ENCODE results near the gene ARHGEF10L. TPM values are rescaled to one million over a fixed set of nuclear protein-coding genes. Genes with fewer than 3 reads are reported as not detected.

Gene ARHGEF10L
- total RNA-seq, 1 donor from 2014 or later, result 33.1 TPM

GRCh38 chr1:17662786-17663185 lies 123.3 kb downstream of the ARHGEF10L start:
- peaks cover 16% of the 10 kb centered on the region for H3K36me3 Mint-ChIP-seq
- TF ChIP-seq CTCF (IDR thresholded peaks at IDR 0.05; ENCODE audit: unreplicated experiment), result no peak
- DNase-seq (ENCODE audit: low spot score in 2 of 2, unreplicated experiment in 2 of 2), result no peak
- no peak overlapping the region for H3K4me3 Mint-ChIP-seq
- no peaks in the 10 kb centered on the region for H3K9me3 Mint-ChIP-seq
- no peak overlapping the region for H3K27ac Mint-ChIP-seq
- no peaks in the 10 kb centered on the region for H3K4me1 Mint-ChIP-seq
- no peaks in the 10 kb centered on the region for H3K27me3 Mint-ChIP-seq (ENCODE audit: low read depth)

GRCh38 chr1:17663646-17664045 lies 124.1 kb downstream of the ARHGEF10L start:
- Mint-ChIP-seq H3K36me3 (peaks cover 13% of the 10 kb centered on the region), H3K4me3 (no peak overlapping the region), H3K4me1 (no peaks in the 10 kb centered on the region), H3K27ac (no peak overlapping the region), H3K27me3 (ENCODE audit: low read depth) (no peaks in the 10 kb centered on the region), H3K9me3 (no peaks in the 10 kb centered on the region)
- no peak for TF ChIP-seq CTCF (IDR thresholded peaks at IDR 0.05; ENCODE audit: unreplicated experiment)
- DNase-seq (ENCODE audit: low spot score in 2 of 2, unreplicated experiment in 2 of 2), result no peak

- no peak overlapping the region for H3K4me3 Mint-ChIP-seq
- no peak overlapping the region for H3K27ac Mint-ChIP-seq
- no peak for TF ChIP-seq CTCF (IDR thresholded peaks at IDR 0.05; ENCODE audit: unreplicated experiment)
- no peaks in the 10 kb centered on the region for H3K27me3 Mint-ChIP-seq (ENCODE audit: low read depth)
- H3K36me3 Mint-ChIP-seq, result peaks cover 13% of the 10 kb centered on the region
- DNase-seq (ENCODE audit: low spot score in 2 of 2, unreplicated experiment in 2 of 2), result no peak
- no peaks in the 10 kb centered on the region for H3K9me3 Mint-ChIP-seq
- H3K4me1 Mint-ChIP-seq, result no peaks in the 10 kb centered on the region
Measured at GRCh38 chr1:17664322-17664721, 124.8 kb downstream of the ARHGEF10L start.

- H3K4me3 Mint-ChIP-seq, result no peak overlapping the region
- no peaks in the 10 kb centered on the region for H3K9me3 Mint-ChIP-seq
- no peaks in the 10 kb centered on the region for H3K27me3 Mint-ChIP-seq (ENCODE audit: low read depth)
- DNase-seq (ENCODE audit: low spot score in 2 of 2, unreplicated experiment in 2 of 2), result no peak
- peaks cover 16% of the 10 kb centered on the region for H3K36me3 Mint-ChIP-seq
- TF ChIP-seq CTCF (IDR thresholded peaks at IDR 0.05; ENCODE audit: unreplicated experiment), result no peak
- no peak overlapping the region for H3K27ac Mint-ChIP-seq
- H3K4me1 Mint-ChIP-seq, result no peaks in the 10 kb centered on the region
Measured at GRCh38 chr1:17665054-17665453, 125.6 kb downstream of the ARHGEF10L start.

GRCh38 chr1:17665950-17666720 lies 126.6 kb downstream of the ARHGEF10L start:
- no peaks in the 10 kb centered on the region for H3K9me3 Mint-ChIP-seq
- H3K4me1 Mint-ChIP-seq, result no peaks in the 10 kb centered on the region
- peaks cover 16% of the 10 kb centered on the region for H3K36me3 Mint-ChIP-seq
- H3K4me3 Mint-ChIP-seq, result no peak overlapping the region
- no peak for TF ChIP-seq CTCF (IDR thresholded peaks at IDR 0.05; ENCODE audit: unreplicated experiment)
- no peak overlapping the region for H3K27ac Mint-ChIP-seq
- DNase-seq (ENCODE audit: low spot score in 2 of 2, unreplicated experiment in 2 of 2), result no peak
- no peaks in the 10 kb centered on the region for H3K27me3 Mint-ChIP-seq (ENCODE audit: low read depth)
